Lower leg skin (tissue), 4 donors: ENCODE data around the gene GJC3. TPM values are rescaled to one million over a fixed set of nuclear protein-coding genes. Genes with fewer than 3 reads are reported as not detected.
A peak's percentile ranks its signal among the peaks of the same experiment; 100 is the strongest.

ENCODE experiments used
- DNase-seq, 2 donors: peaks; one replicate each; pipeline ENCODE4 v3.0.0-alpha.2; 2019; ENCODE audit warnings: low spot score in 2 of 2
- H3K4me3 ChIP-seq: fragments of 200-600 bp; sonication (generic); 2 replicates; pipeline ENCODE4 v1.5.1; 2017; ENCODE audit warnings: mild to moderate bottlenecking, low read depth; ENCODE audit not compliant: poor library complexity, severe bottlenecking
- POLR2A ChIP-seq, 2 donors: fragments of 450-650 bp; IDR thresholded peaks; one replicate each; pipeline ENCODE4 v1.6.1; 2016 to 2017; ENCODE audit warnings: antibody characterized with exemption in 2 of 2, mild to moderate bottlenecking in 1 of 2, moderate library complexity in 1 of 2
- WGBS, 2 donors: methylation state at CpG; one replicate each; pipeline ENCODE4 v1.1.5; 2018; 5-methylcytosine and 5-hydroxymethylcytosine counted together
- intact Hi-C: fragments of 100-400 bp; cut with DNase I; formaldehyde crosslinking; loops from one replicate; pipeline ENCODE4 v1.15.0; 2023; ENCODE audit warnings: low total_unique reads
- total RNA-seq, 4 donors: library from RNA; depleted of rRNA; stranded (reverse); fragments of >200 nt; gene quantifications; one replicate each; pipeline ENCODE4 v1.1.0, GENCODE V29; 2016
- TF ChIP-seq, protein P1 (sequence below), 3 donors: fragments of 450-650 bp; IDR thresholded peaks; one replicate each; pipeline ENCODE4 v1.5.1; 2016; ENCODE audit warnings: antibody characterized with exemption in 3 of 3, mild to moderate bottlenecking in 3 of 3, moderate library complexity in 2 of 3

Gene GJC3
- total RNA-seq, 4 donors from 2014 or later, result 0.25 to 3.4 (median 1.5) TPM

DNA sequence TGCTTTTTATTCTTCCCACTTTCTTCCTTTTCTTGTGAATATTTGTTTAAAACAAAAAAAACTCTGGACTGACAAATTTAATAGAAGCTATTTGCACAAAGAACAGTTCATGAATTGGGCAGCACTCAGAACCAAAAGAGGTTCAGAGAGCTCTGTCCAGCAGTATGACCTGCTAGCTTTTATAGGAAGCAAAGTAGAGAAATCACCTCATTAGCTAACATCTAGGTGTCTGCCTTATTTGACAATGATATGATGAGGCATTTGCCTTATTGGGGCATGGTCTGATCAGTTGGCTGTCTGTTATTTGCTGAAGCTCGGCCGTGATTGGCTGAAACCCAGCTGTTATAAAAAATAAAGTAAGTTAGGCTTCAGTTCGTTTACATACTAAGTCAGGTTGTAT lies 9.3 kb downstream of the GJC3 start:
- DNase-seq, result no peak
- intact Hi-C loops, result no loop called here
- TF ChIP-seq POLR2A (IDR thresholded peaks at IDR 0.05), result no peak
- TF ChIP-seq, protein P1, sequence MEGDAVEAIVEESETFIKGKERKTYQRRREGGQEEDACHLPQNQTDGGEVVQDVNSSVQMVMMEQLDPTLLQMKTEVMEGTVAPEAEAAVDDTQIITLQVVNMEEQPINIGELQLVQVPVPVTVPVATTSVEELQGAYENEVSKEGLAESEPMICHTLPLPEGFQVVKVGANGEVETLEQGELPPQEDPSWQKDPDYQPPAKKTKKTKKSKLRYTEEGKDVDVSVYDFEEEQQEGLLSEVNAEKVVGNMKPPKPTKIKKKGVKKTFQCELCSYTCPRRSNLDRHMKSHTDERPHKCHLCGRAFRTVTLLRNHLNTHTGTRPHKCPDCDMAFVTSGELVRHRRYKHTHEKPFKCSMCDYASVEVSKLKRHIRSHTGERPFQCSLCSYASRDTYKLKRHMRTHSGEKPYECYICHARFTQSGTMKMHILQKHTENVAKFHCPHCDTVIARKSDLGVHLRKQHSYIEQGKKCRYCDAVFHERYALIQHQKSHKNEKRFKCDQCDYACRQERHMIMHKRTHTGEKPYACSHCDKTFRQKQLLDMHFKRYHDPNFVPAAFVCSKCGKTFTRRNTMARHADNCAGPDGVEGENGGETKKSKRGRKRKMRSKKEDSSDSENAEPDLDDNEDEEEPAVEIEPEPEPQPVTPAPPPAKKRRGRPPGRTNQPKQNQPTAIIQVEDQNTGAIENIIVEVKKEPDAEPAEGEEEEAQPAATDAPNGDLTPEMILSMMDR (IDR thresholded peaks at IDR 0.05), result no peak
- WGBS, 2 donors, result 59 to 87% methylated on average over 3 of the region's 3 CpGs
- no peak overlapping the region for H3K4me3 ChIP-seq

DNA sequence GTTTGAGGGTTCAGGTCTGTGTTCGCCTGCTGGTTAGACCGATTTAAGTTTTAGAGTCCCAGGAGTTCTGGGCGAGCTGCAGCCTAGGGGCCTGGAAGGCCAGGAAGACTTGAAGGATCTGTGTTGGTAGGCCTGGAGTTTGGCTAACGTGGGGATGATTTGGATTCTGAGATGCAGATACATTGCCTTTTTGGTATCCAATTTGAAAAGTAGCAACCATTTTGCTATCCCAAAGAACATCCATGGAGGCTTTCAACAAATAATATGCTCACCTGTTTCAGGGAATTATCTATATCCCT lies 9.7 kb downstream of the GJC3 start:
- WGBS, 2 donors, result 24 to 48% methylated on average over 4 of the region's 4 CpGs
- intact Hi-C loops, result no loop called here
- TF ChIP-seq POLR2A (IDR thresholded peaks at IDR 0.05), result no peak
- TF ChIP-seq, protein P1 (IDR thresholded peaks at IDR 0.05), result no peak

DNA sequence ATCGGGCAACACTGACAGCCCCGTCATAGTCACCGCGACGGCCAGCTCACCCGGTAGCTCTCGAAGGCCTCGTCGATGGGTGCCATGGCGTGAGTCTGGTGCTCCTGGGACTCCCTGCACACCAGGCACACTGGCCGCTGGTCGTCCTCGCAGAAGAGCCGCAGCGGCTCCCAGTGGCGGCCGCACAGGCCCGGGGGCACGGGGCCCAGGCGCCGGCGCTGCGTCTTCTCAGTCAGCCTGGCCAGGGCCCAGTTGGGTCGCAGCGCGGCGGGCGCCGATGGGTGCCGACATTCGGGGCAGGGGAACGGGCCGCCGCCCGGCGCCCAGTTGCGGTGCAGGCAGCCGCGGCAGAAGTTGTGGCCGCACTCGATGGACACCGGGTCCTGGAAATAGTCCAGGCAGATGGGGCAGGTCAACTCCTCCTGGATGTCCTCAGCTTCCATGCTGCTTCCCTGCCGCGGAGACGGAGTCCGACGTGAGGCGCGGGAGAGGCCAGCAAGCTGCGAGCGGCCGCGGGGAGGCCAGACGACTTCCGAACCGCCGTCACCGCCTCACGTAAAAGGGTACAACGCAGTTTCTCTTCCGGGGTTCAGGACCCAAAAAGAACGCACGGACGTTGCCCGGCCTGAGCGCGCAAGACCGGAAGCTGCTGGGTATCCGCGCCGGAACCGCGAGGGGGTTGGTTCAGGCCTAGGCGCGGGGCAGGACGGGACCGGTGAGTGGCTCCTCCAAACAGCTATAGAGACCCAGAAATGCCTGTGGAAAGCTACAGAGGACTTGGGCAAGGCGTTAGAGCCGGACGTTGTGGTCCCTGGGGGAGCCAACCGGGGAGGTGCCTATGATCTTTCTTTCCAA lies 10.2 kb downstream of the GJC3 start, which contains the start of gene TRIM4:
Gene TRIM4 (minus strand): TSS at position 572 of the 855 bp plus-strand sequence. CDS start 129 bp downstream, at position 443.
- 1% methylated on average over 38 to 55 of the region's 81 CpGs for WGBS, 2 donors
- intact Hi-C loops, result no loop called here
- DNase-seq, result peak; percentile 86 to 97
- peak within 1 kb of the TSS; percentile 81 for H3K4me3 ChIP-seq
- peak in 1 of 2 donors; percentile 20 for TF ChIP-seq POLR2A (IDR thresholded peaks at IDR 0.05)
- TF ChIP-seq, protein P1 (IDR thresholded peaks at IDR 0.05), result no peak

More for the DNA sequence above, 9.7 kb downstream of the GJC3 start:
- no peak for DNase-seq
- H3K4me3 ChIP-seq, result peak overlapping the region; percentile 81

DNA sequence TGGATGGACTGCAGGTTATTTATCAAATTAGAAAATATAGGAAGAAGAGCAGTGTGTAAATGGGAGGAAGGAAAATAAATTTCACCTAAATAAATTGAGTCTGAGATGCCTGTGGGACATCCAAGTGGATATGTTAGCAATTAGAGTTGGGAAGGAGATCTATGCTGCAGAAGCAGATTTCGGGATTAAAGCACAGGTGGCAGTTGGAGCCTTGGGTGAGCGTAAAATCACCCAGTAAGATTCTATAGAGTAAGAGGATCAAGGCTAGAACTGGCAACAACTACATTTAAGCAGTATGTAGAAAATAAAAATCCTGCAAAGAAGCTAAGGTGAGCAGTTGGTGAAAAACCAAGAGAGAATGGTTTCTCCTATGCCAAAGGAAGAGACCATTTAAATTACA lies 18.4 kb downstream of the GJC3 start:
- WGBS, 2 donors, result 89 to 94% methylated on average over 2 of the region's 2 CpGs
- TF ChIP-seq, protein P1 (IDR thresholded peaks at IDR 0.05), result no peak
- no peak for DNase-seq
- no peak overlapping the region for H3K4me3 ChIP-seq
- intact Hi-C loops, result no loop called here

DNA sequence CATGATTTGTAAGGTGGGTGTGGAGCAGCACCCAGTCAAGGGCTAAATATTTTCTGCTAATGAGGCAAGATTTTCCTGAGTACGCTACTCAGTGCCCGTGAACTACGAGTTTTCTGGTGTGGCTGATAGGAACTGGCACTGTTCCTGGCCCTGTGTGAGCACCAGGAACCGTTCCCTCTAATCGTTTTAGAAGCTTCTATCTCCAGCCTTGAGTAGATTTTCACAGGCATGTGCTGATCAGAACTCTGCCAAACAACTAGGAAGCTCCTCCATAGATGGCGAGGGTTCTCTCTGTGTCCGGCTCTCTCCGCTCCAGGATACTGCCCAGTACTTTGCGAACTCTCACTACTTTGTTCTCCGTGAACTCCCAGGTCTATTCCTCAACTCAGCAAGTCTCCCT lies 27.8 kb downstream of the GJC3 start:
- TF ChIP-seq, protein P1 (IDR thresholded peaks at IDR 0.05), result no peak
- no peak for TF ChIP-seq POLR2A (IDR thresholded peaks at IDR 0.05)
- DNase-seq, result no peak
- H3K4me3 ChIP-seq, result no peak overlapping the region
- intact Hi-C loops, result no loop called here
- WGBS, 2 donors, result 94 to 95% methylated on average over 10 of the region's 10 CpGs
